Endothelial cell (in vitro differentiated cells): ENCODE results near the gene PITX2. TPM values are rescaled to one million over a fixed set of nuclear protein-coding genes. Genes with fewer than 3 reads are reported as not detected.

Experiments used
- DNase-seq: peaks from one replicate; pipeline ENCODE4 v3.0.0; 2021; ENCODE audit warnings: low spot score
- H3K27ac Mint-ChIP-seq: one replicate; pipeline ENCODE4 v1.8.0; 2021; ENCODE audit warnings: mixed read lengths, inconsistent platforms; ENCODE audit not compliant: unreplicated experiment
- H3K27me3 Mint-ChIP-seq: one replicate; pipeline ENCODE4 v1.8.0; 2021; ENCODE audit warnings: mild to moderate bottlenecking, moderate library complexity, mixed read lengths, inconsistent platforms; ENCODE audit not compliant: unreplicated experiment
- H3K36me3 Mint-ChIP-seq: one replicate; pipeline ENCODE4 v1.8.0; 2021; ENCODE audit warnings: mild to moderate bottlenecking, low read depth, mixed read lengths, inconsistent platforms; ENCODE audit not compliant: unreplicated experiment
- H3K4me1 Mint-ChIP-seq: one replicate; pipeline ENCODE4 v1.8.0; 2021; ENCODE audit warnings: mild to moderate bottlenecking, mixed read lengths, inconsistent platforms; ENCODE audit not compliant: unreplicated experiment
- H3K4me3 Mint-ChIP-seq: one replicate; pipeline ENCODE4 v1.8.0; 2021; ENCODE audit warnings: mild to moderate bottlenecking, mixed read lengths, inconsistent platforms; ENCODE audit not compliant: unreplicated experiment
- H3K9me3 Mint-ChIP-seq: one replicate; pipeline ENCODE4 v1.8.0; 2021; ENCODE audit warnings: mixed read lengths, inconsistent platforms; ENCODE audit not compliant: unreplicated experiment
- CTCF ChIP-seq: fragments of 200-600 bp; sonication (generic); IDR thresholded peaks from one replicate; pipeline ENCODE4 v1.5.0; 2021; ENCODE audit warnings: antibody characterized with exemption; ENCODE audit not compliant: unreplicated experiment
- total RNA-seq: library from RNA; stranded (reverse); fragmentation: NEBNext Ultra II Directional; extraction: Animal tissue kit (Norgen Biotek cat#: 25700); gene quantifications from one replicate; pipeline ENCODE4 v1.2.1, GENCODE V29; 2021; ENCODE audit not compliant: unreplicated experiment

The PITX2 gene
- total RNA-seq, 1 donor from 2014 or later = 11.9 TPM

- Mint-ChIP-seq H3K4me3 (no peak overlapping the region), H3K27ac (no peak overlapping the region), H3K27me3 (no peaks in the 10 kb centered on the region), H3K9me3 (no peaks in the 10 kb centered on the region), H3K36me3 (no peaks in the 10 kb centered on the region), H3K4me1 (no peaks in the 10 kb centered on the region)
- DNase-seq = no peak
- no peak for TF ChIP-seq CTCF
Observed at GRCh38 chr4:110654254-110654635, 31.4 kb upstream of the PITX2 start.

GRCh38 chr4:110653321-110654253, 30.7 kb upstream of the PITX2 start:
- no peaks in the 10 kb centered on the region for H3K36me3 Mint-ChIP-seq
- H3K9me3 Mint-ChIP-seq = no peaks in the 10 kb centered on the region
- H3K27me3 Mint-ChIP-seq = no peaks in the 10 kb centered on the region
- H3K27ac Mint-ChIP-seq = no peak overlapping the region
- no peaks in the 10 kb centered on the region for H3K4me1 Mint-ChIP-seq
- no peak for TF ChIP-seq CTCF
- no peak for DNase-seq
- no peak overlapping the region for H3K4me3 Mint-ChIP-seq

GRCh38 chr4:110644008-110644407, 21.1 kb upstream of the PITX2 start:
- TF ChIP-seq CTCF = no peak
- DNase-seq = no peak
- H3K27me3 Mint-ChIP-seq = peaks cover 9% of the 10 kb centered on the region
- H3K4me3 Mint-ChIP-seq = no peak overlapping the region
- peaks cover 19% of the 10 kb centered on the region for H3K4me1 Mint-ChIP-seq
- no peak overlapping the region for H3K27ac Mint-ChIP-seq
- no peaks in the 10 kb centered on the region for H3K36me3 Mint-ChIP-seq
- H3K9me3 Mint-ChIP-seq = no peaks in the 10 kb centered on the region

GRCh38 chr4:110643096-110643495, 20.2 kb upstream of the PITX2 start:
- Mint-ChIP-seq H3K4me1 (peaks cover 26% of the 10 kb centered on the region), H3K9me3 (no peaks in the 10 kb centered on the region), H3K4me3 (no peak overlapping the region), H3K27me3 (peaks cover 10% of the 10 kb centered on the region), H3K36me3 (no peaks in the 10 kb centered on the region), H3K27ac (no peak overlapping the region)
- no peak for TF ChIP-seq CTCF
- DNase-seq = no peak

GRCh38 chr4:110641218-110641617, 18.3 kb upstream of the PITX2 start:
- Mint-ChIP-seq H3K9me3 (no peaks in the 10 kb centered on the region), H3K4me1 (peaks cover 32% of the 10 kb centered on the region), H3K27ac (no peak overlapping the region), H3K36me3 (no peaks in the 10 kb centered on the region), H3K27me3 (peaks cover 20% of the 10 kb centered on the region), H3K4me3 (no peak overlapping the region)
- TF ChIP-seq CTCF = no peak
- peak; percentile 22 for DNase-seq
